Stimulated activated naive CD8-positive, alpha-beta T cell treated with anti-CD3 and anti-CD28 coated beads, Interleukin-15, amount 100 ng/mL, for 72 hours (primary cell): ENCODE results near the gene FEV.
A peak's percentile ranks its signal among the peaks of the same experiment; 100 is the strongest.

Source experiments
- ATAC-seq: fragments of 150-1000 bp; cut with Tn5 transposase; 2 replicates; pipeline ENCODE4 v1.10.0; 2021; ENCODE audit warnings: mild to moderate bottlenecking, moderate library complexity
- DNase-seq, 2 donors: peaks; one replicate each; pipeline ENCODE4 v3.0.0; 2021 to 2022
- H3K27ac Mint-ChIP-seq, 2 donors: one replicate each; pipeline ENCODE4 v1.8.0; 2022; ENCODE audit warnings: mild to moderate bottlenecking in 2 of 2, mixed read lengths in 2 of 2, moderate library complexity in 2 of 2
- H3K27me3 Mint-ChIP-seq: one replicate; pipeline ENCODE4 v1.8.0; 2022; ENCODE audit warnings: mixed read lengths
- H3K4me1 Mint-ChIP-seq: one replicate; pipeline ENCODE4 v1.8.0; 2022; ENCODE audit warnings: mild to moderate bottlenecking, mixed read lengths
- H3K4me3 Mint-ChIP-seq, 2 donors: one replicate each; pipeline ENCODE4 v1.8.0; 2022; ENCODE audit warnings: mild to moderate bottlenecking in 2 of 2, mixed read lengths in 2 of 2, moderate library complexity in 1 of 2
- H3K9me3 Mint-ChIP-seq, 2 donors: one replicate each; pipeline ENCODE4 v1.8.0; 2022; ENCODE audit warnings: mixed read lengths in 2 of 2

FEV gene

DNA sequence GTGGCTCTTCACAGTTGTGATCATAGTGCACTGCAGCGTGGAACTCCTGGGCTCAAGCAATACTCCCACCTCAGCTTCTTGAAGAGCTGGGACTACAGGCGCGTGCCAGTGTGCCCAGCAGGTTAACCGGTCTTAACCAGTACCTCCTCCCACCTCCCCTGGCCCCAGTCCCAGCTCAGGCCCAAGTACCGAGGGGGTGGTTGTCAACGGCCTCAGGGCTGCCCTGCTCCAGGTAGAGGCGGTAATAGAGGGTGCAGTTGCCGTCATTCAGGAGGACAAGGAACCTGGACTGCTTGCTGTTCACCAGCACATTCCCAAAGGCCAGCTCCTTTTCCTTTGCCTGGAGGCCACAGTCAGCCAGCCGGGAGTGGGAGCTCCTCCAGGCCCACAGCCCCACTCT is 36.6 kb upstream of the FEV start:
- no peak for ATAC-seq
- Mint-ChIP-seq H3K9me3 (no peaks in the 10 kb centered on the region), H3K27ac (no peak overlapping the region), H3K27me3 (peaks cover 7% of the 10 kb centered on the region), H3K4me1 (no peaks in the 10 kb centered on the region), H3K4me3 (no peak overlapping the region)
- no peak for DNase-seq

DNA sequence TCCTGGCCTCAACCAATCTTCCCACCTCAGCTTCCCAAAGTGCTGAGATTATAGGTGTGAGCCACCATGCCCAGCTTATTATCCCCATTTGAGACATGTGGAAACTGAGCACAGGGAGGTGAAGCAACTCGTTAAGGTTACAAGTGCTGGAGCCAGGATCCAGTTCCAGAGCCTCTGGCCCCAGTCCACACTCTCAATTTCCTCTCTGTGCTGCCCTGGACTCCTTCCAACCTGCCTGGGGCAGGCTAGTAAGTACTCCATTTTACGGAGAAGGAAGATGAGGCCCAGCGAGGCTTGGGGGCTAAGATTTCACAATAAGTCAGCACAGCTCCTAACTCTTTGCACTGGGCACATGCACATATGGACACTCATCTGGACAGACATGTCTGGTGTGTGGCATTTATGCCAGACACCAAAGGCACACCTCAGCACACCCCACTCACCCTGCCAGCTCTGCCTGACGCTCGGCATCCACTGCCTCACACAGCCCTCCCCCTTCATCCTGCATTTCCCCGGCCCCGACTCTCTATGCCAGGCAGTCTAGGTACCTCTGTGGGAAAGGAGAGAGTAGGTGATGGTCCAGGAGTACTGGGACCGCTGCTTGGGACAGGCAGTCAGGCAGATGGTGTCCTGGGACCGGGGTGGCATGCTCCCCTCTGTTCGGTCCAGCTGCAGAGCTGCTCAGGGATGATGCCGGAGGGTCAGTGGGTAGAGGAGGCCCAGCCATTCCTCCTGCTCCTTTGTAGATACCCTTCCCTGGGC is 35.8 kb upstream of the FEV start:
- Mint-ChIP-seq H3K4me1 (no peaks in the 10 kb centered on the region), H3K27me3 (peaks cover 7% of the 10 kb centered on the region), H3K9me3 (no peaks in the 10 kb centered on the region), H3K27ac (no peak overlapping the region), H3K4me3 (no peak overlapping the region)
- DNase-seq: no peak
- no peak for ATAC-seq

DNA sequence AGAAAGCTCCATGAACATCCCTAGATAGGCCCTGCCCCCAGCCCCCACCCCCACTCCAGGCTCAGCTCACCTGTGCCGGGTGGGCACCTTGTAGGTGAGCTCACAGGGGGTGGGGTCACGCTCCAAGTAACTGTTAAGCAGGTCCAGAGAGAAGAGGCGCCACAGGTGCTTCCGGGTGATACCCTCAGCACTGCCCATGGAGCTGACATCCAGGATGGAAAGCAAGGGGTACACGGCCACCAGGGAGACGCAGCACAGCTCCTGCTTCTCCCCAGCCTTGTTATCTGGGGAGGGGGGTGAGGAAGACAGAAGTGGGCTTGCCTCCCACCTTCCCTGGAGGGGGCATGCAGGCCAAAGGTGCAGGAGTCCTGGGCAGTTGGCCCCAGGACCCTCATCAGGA is 34.5 kb upstream of the FEV start:
- H3K27me3 Mint-ChIP-seq: peaks cover 18% of the 10 kb centered on the region
- ATAC-seq: no peak
- H3K27ac Mint-ChIP-seq: no peak overlapping the region
- no peaks in the 10 kb centered on the region for H3K4me1 Mint-ChIP-seq
- DNase-seq: no peak
- no peaks in the 10 kb centered on the region for H3K9me3 Mint-ChIP-seq
- no peak overlapping the region for H3K4me3 Mint-ChIP-seq

DNA sequence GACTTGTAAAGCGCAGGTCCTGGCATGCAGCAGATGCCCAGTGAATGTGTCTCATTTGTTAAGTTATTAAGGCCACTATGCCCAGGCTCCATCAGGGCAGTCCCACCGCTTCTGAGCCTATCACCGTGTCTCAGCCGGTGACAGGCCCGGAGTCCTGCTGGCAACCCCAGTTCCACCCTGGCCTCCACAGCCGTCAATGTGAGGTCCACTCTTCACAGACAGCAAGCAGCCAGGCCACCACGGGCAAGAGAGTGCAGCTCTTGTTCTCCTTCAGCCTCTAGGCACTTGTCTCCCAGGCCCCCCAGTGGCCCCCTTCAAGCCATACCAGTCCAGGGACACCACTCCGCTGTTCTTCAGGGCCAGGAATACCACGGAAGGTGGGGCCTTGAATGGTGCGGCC is 33.7 kb upstream of the FEV start:
- no peaks in the 10 kb centered on the region for H3K9me3 Mint-ChIP-seq
- ATAC-seq (no peak), DNase-seq (no peak)
- peaks cover 25% of the 10 kb centered on the region for H3K27me3 Mint-ChIP-seq
- no peaks in the 10 kb centered on the region for H3K4me1 Mint-ChIP-seq
- H3K27ac Mint-ChIP-seq: no peak overlapping the region
- H3K4me3 Mint-ChIP-seq: no peak overlapping the region

DNA sequence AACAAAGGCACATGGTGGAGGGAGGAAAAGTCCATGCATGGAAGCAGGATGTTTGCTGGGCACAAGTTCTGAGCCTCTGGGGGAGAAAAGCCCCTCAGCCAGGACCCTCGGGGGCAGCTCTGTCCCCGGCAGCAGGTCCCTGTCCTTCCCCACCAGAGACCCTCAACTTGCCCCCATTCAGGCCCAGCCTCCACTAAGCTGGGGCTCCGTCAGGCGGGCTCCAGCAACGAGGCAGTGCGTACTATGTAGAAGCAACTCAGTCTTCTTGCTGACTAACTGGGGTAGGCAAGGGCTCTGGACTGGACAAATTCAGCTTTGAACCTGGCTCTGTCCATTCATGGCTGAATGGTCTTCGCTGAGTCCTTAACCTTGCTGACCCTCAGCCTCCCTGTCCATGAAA is 33.3 kb upstream of the FEV start:
- no peak overlapping the region for H3K4me3 Mint-ChIP-seq
- DNase-seq (no peak), ATAC-seq (no peak)
- H3K9me3 Mint-ChIP-seq: no peaks in the 10 kb centered on the region
- no peak overlapping the region for H3K27ac Mint-ChIP-seq
- H3K4me1 Mint-ChIP-seq: no peaks in the 10 kb centered on the region
- peaks cover 29% of the 10 kb centered on the region for H3K27me3 Mint-ChIP-seq

DNA sequence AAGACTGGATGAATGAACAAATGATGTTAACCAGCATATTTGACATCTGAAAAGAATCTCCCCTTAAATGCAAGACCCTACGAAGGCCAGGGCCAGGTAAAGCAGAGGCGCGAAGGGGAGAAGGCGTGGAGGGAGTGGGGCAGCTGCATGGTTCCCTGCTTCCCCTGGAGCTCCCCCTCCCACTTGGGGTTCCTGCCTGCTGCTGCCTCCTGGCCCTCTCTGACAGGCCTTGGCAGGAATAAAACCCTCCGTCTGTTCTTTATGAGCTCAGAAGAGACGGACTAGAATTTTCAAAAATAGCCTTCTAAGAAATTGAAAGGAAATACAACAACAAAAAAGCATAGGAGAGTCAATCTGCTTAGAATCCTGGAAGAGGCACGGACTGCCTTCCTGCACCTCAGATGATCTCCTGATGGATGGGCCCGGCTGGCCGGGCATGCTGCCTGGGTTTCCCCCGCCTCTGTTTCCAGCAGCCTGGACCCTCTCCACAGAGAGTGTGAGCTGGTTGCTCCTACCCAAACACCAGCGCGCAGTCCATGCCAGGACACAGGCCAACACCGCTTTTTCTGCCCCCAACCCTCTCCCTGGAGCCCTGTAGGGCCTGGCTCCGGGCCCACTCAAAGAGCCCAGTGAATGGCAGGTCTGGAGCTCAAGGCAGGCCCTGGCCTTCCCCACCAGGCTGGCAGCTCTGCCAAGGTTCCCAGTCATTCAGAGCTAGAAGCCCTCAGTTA is 32.4 kb upstream of the FEV start:
- no peak overlapping the region for H3K27ac Mint-ChIP-seq
- peaks cover 31% of the 10 kb centered on the region for H3K27me3 Mint-ChIP-seq
- no peak overlapping the region for H3K4me3 Mint-ChIP-seq
- ATAC-seq (no peak), DNase-seq (no peak)
- H3K4me1 Mint-ChIP-seq: no peaks in the 10 kb centered on the region
- H3K9me3 Mint-ChIP-seq: no peaks in the 10 kb centered on the region

DNA sequence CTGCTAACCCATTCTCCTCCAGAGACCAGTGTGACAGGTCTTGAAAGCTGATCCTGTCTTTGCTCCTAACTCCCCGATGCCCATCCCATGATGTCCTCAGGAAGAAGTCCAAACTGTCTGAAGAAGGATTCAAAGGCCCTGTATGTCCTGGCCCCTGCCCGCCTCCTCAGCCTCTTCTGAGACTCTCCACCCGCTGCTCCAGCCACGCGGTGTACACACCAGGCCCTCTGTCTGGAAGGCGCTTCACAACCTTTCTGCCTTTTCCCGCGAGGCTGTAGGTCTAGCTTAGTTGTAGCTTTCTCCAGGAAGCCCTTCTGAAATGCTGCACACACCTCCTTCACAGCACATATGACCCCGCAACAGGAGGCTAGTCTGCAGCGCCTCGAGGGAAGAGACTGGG is 31.7 kb upstream of the FEV start:
- Mint-ChIP-seq H3K9me3 (no peaks in the 10 kb centered on the region), H3K27ac (no peak overlapping the region), H3K27me3 (peaks cover 31% of the 10 kb centered on the region), H3K4me3 (no peak overlapping the region), H3K4me1 (no peaks in the 10 kb centered on the region)
- ATAC-seq (no peak), DNase-seq (no peak)

DNA sequence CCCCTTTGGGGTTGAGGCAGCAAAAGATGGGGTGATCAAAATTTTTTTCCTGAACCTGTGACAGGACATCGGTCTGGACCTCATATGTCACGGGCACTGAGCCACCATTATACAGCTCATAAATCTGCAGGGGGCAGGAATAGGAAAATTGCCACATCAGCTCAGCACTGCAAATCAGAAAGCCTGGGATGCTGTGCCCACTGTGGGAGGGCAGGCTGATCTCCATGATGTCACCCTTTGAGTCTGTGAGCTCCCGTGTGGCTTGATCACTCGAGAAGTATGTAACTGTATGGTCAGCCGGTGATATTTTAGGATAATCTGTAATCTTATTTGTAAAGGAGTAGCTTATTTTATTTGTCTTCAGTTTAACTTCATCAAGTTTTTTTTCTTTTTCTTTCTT is 25.9 kb upstream of the FEV start:
- ATAC-seq (no peak), DNase-seq (no peak)
- H3K9me3 Mint-ChIP-seq: no peaks in the 10 kb centered on the region
- no peak overlapping the region for H3K4me3 Mint-ChIP-seq
- H3K27ac Mint-ChIP-seq: no peak overlapping the region
- no peaks in the 10 kb centered on the region for H3K4me1 Mint-ChIP-seq
- peaks cover 68% of the 10 kb centered on the region for H3K27me3 Mint-ChIP-seq

DNA sequence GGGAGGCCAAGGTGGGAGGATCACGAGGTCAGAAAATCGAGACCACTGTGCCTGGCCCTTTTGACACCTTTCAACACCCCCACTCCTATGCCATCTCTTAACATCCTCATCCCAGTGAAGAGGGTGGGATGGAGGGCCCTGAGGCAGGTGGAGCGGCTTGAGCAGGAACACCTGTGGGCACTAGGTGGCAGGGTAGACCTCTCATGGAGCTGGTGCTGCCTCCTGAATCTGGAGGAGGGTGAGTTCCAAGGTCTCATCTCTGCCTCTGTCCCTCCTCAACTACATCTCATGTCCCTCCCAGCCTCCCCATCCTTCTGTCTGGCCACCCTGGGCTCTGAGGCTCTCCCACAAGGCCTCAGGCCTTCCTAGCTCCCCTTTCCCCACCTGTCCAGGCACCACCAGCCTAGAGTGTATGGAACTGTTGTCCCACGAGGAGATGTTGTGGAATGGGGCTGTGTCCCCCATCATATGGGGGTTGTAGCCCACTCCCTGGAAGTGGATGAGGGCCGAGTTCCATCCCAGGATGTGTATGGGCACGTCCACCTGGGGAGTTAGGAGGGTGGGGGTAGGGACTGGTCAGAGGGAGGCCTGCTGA is 25.3 kb upstream of the FEV start:
- ATAC-seq (peak; percentile 81), DNase-seq (no peak)
- Mint-ChIP-seq H3K4me3 (no peak overlapping the region), H3K27ac (no peak overlapping the region), H3K4me1 (no peaks in the 10 kb centered on the region), H3K27me3 (peaks cover 71% of the 10 kb centered on the region), H3K9me3 (no peaks in the 10 kb centered on the region)

DNA sequence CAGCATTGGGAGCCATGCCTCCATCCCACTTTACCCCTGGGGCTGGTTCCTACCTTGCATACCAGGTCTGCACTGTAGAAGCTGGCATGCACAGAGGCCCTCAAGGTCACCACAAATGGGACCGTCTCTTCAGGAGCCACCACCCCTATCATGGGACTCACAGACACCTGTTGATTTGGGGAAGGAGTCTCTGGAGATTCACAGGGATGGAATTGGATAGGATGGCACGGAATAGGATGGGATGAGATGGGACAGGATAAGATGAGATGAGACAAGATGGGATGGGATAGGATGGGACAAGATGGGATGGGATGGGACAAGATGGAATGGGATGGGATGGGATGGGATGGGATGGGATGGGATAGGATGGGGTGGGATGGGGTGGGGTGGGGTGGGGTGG is 24.3 kb upstream of the FEV start:
- Mint-ChIP-seq H3K9me3 (no peaks in the 10 kb centered on the region), H3K27me3 (peaks cover 71% of the 10 kb centered on the region), H3K27ac (no peak overlapping the region), H3K4me3 (no peak overlapping the region), H3K4me1 (no peaks in the 10 kb centered on the region)
- ATAC-seq (no peak), DNase-seq (no peak)

DNA sequence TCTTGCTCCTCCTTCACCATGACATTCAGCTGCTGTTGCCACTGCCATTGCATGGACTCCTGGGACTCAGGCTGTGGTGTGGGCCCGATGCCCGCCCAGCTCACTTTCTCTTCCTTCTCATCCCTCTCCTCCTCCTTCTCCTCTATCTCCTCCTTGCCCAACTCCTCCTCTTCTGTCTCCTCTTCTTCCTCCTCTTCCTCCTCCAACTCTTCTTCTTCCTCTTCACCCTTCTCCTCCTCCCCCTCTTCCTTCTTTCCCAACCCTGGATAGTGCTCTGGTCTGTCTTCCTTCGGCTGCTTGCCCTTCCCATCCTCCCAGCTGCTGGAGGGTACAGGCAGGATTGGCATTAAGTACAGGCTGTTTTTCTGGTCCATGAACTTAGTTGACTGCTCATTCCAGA is 19.0 kb upstream of the FEV start:
- Mint-ChIP-seq H3K27me3 (peaks cover 99% of the 10 kb centered on the region), H3K4me3 (no peak overlapping the region)

DNA sequence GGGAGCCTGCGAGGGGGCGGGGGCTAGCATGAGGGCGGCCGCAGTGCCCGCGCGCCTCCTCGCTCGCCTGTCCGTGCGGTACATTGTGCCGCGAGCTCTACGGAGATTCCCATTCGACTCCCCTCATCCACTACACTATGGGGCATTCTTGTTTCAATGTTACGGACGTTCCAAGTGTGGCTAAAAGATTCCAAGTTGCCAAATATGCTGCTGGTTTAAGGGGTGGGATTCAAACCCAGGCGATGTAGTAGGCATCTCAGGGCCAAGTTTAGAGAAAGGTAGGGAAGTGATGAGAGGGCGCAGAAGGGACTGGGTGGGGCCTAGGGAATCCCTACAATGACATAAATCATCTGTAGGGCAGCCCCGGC is 18.3 kb upstream of the FEV start:
- H3K4me1 Mint-ChIP-seq: peaks cover 21% of the 10 kb centered on the region
- H3K27me3 Mint-ChIP-seq: peaks cover 100% of the 10 kb centered on the region
- ATAC-seq: no peak
- peak overlapping the region in 1 of 2 donors; percentile 79 for H3K4me3 Mint-ChIP-seq
- no peak overlapping the region for H3K27ac Mint-ChIP-seq
- H3K9me3 Mint-ChIP-seq: no peaks in the 10 kb centered on the region
- DNase-seq: no peak

More for the DNA sequence above, 19.0 kb upstream of the FEV start:
- Mint-ChIP-seq H3K9me3 (no peaks in the 10 kb centered on the region), H3K27ac (no peak overlapping the region), H3K4me1 (peaks cover 21% of the 10 kb centered on the region)
- ATAC-seq: no peak
- DNase-seq: no peak

DNA sequence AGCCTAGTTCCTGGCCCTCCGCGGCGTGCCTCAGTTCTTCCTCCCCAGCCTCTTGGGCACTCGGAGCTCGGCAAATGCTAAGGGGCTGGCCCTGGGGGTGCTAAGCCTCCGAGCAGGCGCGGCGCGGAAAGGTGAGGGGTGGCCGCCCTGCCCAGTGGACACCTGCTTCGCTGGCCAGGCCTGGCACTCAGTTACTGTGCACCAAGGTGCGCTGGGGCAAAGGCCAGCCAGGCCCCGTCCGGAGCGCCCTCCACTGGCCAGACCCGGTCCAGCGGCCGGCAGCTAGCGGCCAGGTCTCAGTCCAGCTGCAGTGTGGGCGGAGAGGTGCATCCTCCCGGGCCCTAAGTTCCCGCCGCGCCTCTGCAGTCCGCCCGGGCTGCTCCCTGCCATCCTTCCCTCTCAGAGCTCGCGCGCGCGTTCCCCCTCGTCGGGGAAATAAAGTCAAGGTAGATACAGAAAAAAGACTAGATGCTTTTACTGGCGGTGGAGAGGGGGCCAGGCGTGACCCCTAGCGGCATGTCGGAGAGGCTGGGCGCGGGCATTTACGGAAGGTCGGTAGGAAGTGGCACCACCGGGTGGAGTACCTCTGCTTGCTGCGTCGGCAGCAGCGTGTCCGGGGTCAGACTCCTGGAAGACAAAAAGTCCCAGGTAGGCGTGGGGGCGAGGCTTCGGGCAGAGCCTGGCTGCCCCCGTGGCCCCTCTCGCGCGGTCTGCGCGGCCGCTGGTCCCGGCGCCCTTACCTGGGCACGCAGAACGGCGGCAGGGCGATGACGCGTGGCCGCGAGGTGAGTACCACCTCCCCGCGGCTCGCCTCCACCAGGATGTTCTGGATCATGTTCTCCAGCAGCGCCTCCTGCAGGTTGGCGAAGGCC is 17.6 kb upstream of the FEV start:
- peak; percentile 55 to 62 for DNase-seq
- Mint-ChIP-seq H3K4me1 (peaks cover 21% of the 10 kb centered on the region), H3K4me3 (peak overlapping the region; percentile 73 to 79), H3K27ac (no peak overlapping the region), H3K27me3 (peaks cover 100% of the 10 kb centered on the region), H3K9me3 (no peaks in the 10 kb centered on the region)
- ATAC-seq: peak; percentile 51

DNA sequence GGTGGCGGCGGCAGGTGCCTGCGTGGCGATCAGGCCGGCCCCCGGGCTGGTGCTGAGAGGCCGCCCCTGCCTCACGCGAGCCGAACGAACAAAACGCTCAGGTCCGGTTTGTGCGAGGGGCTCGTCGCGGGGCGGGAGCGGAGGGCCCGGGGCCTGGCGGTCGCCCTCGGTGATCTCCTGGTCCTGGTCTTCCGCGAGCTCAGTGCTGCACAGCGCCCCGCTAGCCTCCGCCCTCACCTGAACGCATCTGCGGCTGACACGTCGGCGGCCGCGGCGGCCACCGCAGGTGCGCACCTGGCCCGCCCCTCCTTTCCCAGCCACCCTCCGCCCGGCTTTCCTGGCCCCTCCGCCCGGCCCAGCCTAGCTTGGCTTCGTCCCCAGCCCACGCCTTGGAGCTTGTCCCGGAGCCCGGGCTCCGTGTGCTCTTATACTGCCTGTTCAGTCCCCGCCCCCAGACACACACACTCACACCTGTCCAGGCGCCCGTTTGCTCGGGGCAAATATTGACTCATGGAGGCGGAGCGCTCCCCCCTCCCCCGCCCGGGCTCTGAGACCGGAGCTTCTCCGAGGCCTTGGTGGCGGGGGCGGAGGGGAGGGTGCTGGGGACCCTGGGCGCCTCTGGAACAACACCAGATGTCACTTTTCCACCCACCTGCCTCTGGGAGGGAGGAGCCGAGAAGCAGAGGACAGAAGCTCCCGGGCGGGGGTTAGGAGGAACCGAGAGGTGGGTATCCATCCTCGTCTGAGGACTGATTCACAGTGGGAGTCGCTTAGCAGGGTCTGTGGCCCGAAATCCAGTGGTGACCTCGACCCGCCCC is 16.8 kb upstream of the FEV start:
- no peaks in the 10 kb centered on the region for H3K9me3 Mint-ChIP-seq
- H3K27ac Mint-ChIP-seq: no peak overlapping the region
- H3K4me1 Mint-ChIP-seq: peaks cover 21% of the 10 kb centered on the region
- peaks cover 100% of the 10 kb centered on the region for H3K27me3 Mint-ChIP-seq
- H3K4me3 Mint-ChIP-seq: peak overlapping the region; percentile 44 to 79
- peak; percentile 60 for ATAC-seq
- peak; percentile 31 to 46 for DNase-seq

DNA sequence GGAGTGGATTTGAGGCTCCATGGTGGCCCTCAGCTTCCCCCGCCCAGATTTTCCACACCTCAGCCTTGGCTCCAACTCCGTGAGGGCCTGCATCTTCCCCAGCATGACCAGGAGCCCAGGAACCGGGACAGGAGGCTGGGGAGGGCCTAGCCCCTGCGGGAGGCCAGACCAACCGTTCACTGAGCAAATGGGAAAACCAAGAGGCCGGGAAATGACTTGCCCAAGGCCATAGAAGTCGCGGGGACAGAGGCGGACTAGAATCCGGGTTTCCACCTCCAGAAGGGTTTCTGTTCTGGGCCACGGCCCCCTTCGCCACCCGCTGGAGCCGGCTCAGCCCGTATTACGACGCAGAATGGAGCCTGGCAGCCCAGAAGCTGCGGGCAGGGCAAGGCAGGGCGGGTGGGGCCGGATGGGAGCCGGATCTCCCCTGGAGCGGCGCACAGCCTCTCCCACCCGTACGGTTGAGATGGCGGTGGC is 16.2 kb upstream of the FEV start:
- ATAC-seq (no peak), DNase-seq (no peak)
- Mint-ChIP-seq H3K27me3 (peaks cover 100% of the 10 kb centered on the region), H3K4me3 (no peak overlapping the region), H3K27ac (no peak overlapping the region), H3K9me3 (no peaks in the 10 kb centered on the region), H3K4me1 (peaks cover 25% of the 10 kb centered on the region)
